ENCODE results near the gene ELK4.

ELK4 gene

GRCh38 chr1:205595861-205596260 is 36.0 kb downstream of the ELK4 start:
- no peak for DNase-seq (ENCODE audit: low read depth in 2 of 2)

DNA sequence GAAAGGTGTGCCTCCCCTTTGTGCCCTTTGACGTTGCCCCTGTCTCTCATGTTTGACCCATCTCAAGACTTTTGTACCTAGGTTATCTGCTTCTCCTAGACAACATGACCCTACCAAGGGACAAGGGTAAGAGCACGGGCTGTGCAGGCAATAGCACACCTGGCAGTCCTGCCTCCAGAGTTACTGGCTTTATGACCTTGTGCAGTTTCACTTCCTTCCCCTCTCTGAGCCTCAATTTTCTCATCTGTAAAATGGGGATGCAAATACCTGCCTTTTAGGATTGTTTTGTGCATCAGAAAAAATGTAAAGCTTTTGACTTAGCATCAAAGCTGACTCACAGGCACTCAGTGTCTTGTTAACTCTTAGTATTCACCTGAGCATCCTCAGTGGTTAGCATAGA is 36.4 kb downstream of the ELK4 start:
- no peak for DNase-seq (ENCODE audit: low read depth in 2 of 2)

- no peak for DNase-seq (ENCODE audit: low read depth in 2 of 2)
Observed at GRCh38 chr1:205594846-205595245, 37.0 kb downstream of the ELK4 start.

GRCh38 chr1:205593967-205594366 is 37.8 kb downstream of the ELK4 start:
- no peak for DNase-seq (ENCODE audit: low read depth in 2 of 2)

DNA sequence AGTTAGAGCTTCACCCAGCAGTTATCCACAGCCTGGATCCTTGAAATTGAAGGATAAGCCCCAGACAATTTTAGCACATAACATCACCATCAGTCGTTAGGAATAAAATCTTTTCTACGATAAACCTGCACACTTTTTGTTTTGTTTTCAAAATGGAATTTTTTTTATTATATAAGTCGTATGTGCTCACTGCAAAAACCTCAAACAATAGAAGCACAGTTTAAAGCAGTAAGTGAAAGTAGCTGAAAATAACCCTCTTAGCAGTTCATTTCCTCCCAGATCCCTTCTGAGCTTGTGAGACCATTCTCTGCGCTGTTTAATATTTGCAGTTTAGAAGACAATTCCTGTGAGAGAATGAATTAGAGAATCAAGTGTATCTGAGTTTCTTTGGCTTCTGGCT is 38.3 kb downstream of the ELK4 start:
- DNase-seq (ENCODE audit: low read depth in 2 of 2): no peak

- no peak for DNase-seq (ENCODE audit: low read depth in 2 of 2)
Observed at GRCh38 chr1:205592443-205593003, 39.3 kb downstream of the ELK4 start.

DNA sequence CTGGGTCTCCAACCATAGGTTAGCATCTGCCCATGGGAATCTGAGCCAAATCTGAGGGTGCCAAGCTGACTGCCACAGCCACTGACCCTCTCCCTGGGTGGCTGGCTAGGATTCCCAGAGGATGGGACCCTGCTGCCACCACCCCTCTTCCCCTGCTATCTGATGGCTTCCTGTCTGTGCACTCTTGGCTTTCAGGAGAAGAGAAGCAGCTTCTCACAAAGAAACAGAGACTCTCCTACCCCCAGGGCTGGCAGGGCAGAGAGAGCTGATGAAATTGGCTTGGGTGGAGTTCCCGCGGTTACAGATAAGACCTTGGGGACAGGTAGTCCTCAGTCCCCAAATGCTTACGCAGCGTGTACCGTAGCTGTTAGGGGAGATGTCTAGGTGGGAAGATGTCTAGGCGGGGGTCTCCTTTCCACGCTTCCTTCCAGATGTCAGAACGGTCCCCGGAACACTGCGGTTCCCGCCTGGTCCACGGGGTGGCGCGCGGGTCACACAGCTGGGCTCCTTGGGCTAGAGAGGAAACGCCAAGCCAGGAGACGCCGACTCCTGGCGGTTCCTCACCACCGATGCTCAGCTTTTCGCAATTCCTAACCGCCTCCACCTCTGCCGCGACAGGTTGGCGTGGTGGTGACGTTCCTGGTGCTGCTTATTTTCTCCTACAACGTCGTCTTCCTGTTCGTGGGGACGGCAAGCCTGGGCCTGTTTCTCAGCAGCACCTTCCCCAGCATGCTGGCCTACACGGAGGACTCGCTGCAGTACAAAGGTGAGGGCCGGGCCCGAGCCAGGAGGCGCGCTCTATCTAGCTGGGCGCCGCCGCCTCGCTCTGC is 40.1 kb downstream of the ELK4 start:
- peak; percentile 73 to 75 for DNase-seq (ENCODE audit: low read depth in 2 of 2)

DNA sequence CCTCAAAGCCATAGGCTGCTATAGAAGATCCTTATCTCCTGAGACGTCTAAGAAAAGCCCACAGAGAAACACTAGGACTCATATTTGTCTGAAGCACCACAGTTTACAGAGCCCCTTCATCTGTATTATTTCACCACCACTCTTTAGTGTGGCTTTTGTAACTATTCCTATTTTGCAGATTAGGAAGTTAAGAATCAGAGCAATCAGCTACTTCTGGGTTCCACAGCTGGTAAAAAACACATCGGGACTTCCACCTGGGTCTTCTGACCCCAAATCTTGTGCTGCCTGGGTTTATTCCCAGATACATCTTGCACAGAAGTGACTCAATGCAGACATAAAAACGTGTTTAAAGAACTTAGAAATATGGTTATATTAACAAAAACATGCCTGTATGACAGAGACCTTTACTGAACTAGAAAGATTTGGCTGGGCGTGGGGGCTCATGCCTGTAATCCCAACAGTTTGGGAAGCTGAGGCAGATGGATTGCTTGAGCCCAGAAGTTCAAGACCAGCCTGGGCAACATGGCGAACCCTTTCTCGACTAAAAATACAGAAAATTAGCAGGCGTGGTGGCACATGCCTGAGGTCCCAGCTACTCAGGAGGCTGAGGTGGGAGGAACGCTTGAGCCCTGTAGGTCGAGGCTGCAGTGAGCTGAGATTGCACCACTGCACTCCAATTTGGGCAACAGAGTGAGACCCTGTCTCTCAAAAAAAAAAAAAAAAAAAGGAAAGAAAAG is 40.9 kb downstream of the ELK4 start:
- DNase-seq (ENCODE audit: low read depth in 2 of 2): no peak

- DNase-seq (ENCODE audit: low read depth in 2 of 2): no peak
Observed at GRCh38 chr1:205590457-205590768, 41.4 kb downstream of the ELK4 start.

GRCh38 chr1:205589618-205590456 is 42.0 kb downstream of the ELK4 start:
- DNase-seq (ENCODE audit: low read depth in 2 of 2): no peak

DNA sequence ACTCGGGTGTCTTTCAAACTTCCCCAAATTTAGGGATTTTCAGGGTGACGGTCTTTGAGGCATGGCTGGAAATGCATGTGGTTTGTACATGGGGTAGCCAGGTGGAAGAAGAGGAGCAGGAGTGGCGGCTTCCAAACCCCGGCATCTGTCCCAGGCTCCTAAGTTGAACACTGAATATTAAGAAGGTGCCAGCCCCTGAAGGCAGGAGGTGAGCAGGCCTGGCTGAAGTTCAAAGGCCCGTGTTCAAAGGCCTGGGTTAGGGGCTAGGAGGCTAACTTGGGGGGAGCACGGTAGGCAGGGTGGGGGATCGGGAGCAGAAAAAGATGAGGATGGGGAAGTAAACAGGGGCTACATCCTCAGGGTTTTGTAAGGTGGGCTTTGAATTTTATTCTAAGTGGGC is 42.8 kb downstream of the ELK4 start:
- DNase-seq (ENCODE audit: low read depth in 2 of 2): no peak

- no peak for DNase-seq (ENCODE audit: low read depth in 2 of 2)
Observed at GRCh38 chr1:205588636-205589035, 43.2 kb downstream of the ELK4 start.

DNA sequence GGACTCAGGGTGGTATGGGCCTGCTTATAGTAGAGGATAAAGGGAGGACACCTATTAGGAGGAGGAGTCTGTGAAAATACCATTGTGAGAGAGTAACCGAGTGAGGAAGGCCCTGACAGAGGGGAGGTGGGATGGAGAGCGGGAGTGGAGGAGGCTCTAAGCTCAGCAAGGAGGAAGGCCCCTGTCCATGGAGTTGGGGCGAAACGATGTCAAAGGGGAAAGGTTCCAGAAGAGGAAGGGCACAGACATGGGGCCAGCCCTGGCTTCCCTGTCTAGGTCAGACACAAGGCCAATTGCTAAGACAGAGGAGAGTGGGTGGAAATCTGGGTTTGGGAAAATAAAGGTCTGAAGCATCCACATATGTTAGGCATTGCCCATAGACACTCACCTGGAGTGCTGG is 44.2 kb downstream of the ELK4 start:
- DNase-seq (ENCODE audit: low read depth in 2 of 2): no peak

DNA sequence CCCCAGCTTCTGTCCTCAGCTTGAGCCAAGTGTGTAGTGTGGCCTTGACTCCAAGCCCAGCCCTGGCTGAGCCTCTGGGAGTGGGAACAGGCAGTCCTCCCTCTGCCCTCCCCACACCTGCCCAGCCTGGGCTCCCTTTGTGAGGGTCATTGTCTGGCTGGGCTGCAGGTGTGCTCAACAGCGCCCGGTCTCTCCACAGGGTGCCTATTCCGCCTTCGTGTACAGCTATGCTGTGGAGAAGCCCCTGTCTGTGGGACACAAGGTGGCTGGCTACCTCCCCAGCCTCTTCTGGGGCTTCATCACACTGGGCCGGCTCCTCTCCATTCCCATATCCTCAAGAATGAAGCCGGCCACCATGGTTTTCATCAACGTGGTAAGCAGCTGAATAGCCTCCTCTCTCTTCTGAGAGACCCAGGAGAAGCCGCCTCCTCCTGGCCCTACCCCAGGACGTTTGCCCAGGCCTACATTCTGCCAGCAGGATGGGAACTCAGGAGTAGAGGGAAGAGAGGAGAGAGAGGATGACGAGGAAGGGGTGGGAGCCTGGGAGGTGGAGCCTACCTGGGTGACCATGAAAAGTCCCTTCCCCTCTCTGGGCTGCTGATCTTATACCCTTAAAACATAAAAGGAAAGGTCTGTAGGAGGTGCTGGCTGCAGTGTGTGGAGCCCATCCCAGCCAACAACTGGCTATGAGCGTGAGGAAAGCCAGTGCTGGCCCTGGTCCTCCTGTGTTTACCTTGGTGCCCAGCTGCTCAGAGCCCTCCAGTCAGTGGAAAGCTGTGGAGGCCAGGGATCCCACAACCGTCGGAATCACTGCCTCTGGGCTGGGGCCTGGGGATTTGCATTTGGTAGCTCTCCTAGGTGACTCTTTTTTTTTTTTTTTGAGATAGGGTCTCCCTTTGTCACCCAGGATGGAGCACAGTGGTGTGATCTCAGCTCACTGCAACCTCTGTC is 45.7 kb downstream of the ELK4 start:
- DNase-seq (ENCODE audit: low read depth in 2 of 2): no peak

DNA sequence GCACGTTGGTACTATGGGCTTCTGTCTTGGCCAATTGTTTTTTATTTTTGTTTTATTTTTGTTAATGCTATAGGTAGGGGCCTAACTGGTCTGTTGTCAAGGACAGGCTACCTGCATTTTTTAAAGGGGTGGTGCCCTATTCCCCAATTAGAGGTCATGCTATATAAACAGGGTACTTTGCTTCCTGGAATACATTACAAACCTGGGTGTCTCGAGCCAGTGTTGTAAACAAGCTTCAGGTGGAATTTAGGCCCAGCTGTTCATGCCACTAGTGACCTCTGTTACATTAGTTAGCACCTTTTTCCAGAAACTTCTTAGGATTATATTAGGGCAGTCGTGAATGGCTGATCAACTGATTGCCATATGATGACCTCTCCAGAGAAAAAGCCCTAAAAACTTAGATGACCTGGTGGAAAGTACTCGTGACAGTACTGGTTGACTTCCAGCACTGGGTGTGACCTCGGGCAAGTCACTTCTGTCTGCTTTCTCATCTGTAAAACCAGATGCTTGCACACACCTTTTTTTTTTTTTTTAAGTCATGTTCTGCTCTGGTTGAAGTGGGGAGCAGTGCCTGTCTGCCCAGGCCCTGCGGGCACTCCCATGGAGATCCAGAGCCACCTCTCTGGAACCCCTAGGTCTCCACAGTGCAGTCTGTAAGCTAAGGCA is 46.5 kb downstream of the ELK4 start:
- no peak for DNase-seq (ENCODE audit: low read depth in 2 of 2)

GRCh38 chr1:205584732-205585131 is 47.1 kb downstream of the ELK4 start:
- no peak for DNase-seq (ENCODE audit: low read depth in 2 of 2)

GRCh38 chr1:205583461-205584130 is 48.2 kb downstream of the ELK4 start:
- DNase-seq (ENCODE audit: low read depth in 2 of 2): no peak

DNA sequence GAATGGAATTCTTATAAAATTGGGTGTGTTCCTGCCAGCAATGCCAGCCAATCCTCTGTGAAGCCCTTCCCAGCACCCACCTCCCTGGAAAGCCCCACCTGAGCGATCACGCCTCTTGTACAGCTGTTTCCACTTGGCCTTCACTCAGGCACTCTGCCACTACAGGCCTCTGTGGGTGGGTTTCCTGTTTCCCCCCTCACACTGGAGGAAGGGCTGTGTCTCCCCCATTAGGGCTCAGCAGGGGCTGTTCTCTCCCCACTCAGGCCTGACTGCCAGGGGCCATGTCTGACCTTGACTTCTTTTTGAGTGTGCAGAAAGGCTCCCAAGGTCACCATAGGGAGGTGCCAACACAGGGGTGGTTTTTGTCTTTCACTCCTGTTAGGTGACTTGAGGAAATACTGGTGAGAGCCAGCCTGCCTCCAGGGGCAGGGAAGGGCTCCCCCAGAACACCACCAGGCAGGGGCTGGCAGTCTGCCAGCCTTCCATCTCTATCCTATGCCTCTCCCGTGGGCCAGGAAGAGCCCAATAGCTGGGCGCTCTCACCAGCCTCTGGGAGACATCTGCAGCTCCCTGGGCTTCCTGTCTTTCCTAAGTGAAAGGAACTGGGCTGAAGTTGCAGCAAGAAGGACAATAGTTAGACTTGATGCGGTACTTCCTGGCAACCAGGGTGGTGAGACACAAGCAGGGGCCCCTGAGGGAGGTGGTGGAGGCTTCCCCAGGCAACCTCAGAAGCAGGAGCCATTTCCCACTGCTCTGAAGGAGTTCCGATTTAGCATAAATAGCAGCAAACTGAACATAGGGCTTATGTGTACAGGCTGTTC is 49.1 kb downstream of the ELK4 start:
- DNase-seq (ENCODE audit: low read depth in 2 of 2): peak in 1 of 2 donors; percentile 4

DNA sequence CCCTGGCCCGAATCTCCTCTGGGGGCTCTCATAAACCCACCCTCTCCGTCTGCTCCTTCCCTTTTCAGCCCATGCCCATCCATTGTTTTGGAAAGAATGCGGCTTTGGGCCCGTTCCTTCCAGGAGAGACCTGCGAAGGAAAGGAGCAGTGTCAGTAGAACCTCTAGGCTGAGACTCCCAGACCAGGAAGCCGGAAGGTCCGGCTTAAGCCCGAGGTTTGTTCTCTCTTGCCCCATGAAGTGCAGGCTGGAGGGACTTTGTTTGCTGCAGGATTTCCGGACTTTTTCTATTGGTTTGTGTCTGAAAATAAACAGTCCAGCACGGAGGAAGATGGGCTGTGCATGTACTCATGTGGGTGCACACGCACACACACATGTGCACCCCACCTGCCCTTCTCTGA is 49.8 kb downstream of the ELK4 start:
- no peak for DNase-seq (ENCODE audit: low read depth in 2 of 2)
